GM19468 (cell line): ENCODE measurements around the gene CMTM8.
A peak's percentile ranks its signal among the peaks of the same experiment; 100 is the strongest.
"Not testable (repeated sequence)": the region's sequence is repeated elsewhere in the genome, so short reads cannot be mapped to it uniquely, and the experiment has no call there.

Experiments
- ATAC-seq: cut with Tn5 transposase; IDR thresholded peaks from one replicate; pipeline ENCODE4 v1.9.1; 2021; ENCODE audit warnings: mild to moderate bottlenecking, moderate library complexity, moderate number of reproducible peaks; ENCODE audit not compliant: unreplicated experiment; ENCODE audit errors: extremely low read depth

CMTM8 gene

GRCh38 chr3:32371461-32372212 is 133.2 kb downstream of the CMTM8 start:
- no peak for ATAC-seq

- no peak for ATAC-seq
Measured at GRCh38 chr3:32372213-32372490, 133.7 kb downstream of the CMTM8 start.

- ATAC-seq, result no peak
Measured at GRCh38 chr3:32373276-32373675, 134.8 kb downstream of the CMTM8 start.

- no peak for ATAC-seq
Measured at GRCh38 chr3:32373844-32374243, 135.4 kb downstream of the CMTM8 start.

GRCh38 chr3:32374788-32375595 is 136.5 kb downstream of the CMTM8 start:
- ATAC-seq, result no peak

- ATAC-seq, result no peak
Measured at GRCh38 chr3:32375596-32375930, 137.1 kb downstream of the CMTM8 start.

- no peak for ATAC-seq
Measured at GRCh38 chr3:32376115-32376514, 137.6 kb downstream of the CMTM8 start.

GRCh38 chr3:32379831-32380500 is 141.5 kb downstream of the CMTM8 start:
- ATAC-seq, result no peak

- ATAC-seq, result no peak
Measured at GRCh38 chr3:32381922-32382321, 143.4 kb downstream of the CMTM8 start.

- no peak for ATAC-seq
Measured at GRCh38 chr3:32383136-32383711, 144.7 kb downstream of the CMTM8 start.

GRCh38 chr3:32384938-32385337 is 146.5 kb downstream of the CMTM8 start:
- no peak for ATAC-seq

- no peak for ATAC-seq
Measured at GRCh38 chr3:32387512-32387911, 149.0 kb downstream of the CMTM8 start.

GRCh38 chr3:32389577-32389976 is 151.1 kb downstream of the CMTM8 start:
- ATAC-seq, result not testable (repeated sequence)

- peak; percentile 51 for ATAC-seq
Measured at GRCh38 chr3:32391643-32392535, 153.4 kb downstream of the CMTM8 start, which contains the start of gene CMTM7. CMTM7 (plus strand) TSS chr3:32391853; CDS start chr3:32391907, 54 bp downstream.

GRCh38 chr3:32392536-32393302 is 154.2 kb downstream of the CMTM8 start:
- ATAC-seq, result no peak

- ATAC-seq, result no peak
Measured at GRCh38 chr3:32395496-32395895, 157.0 kb downstream of the CMTM8 start.

GRCh38 chr3:32397941-32398340 is 159.5 kb downstream of the CMTM8 start:
- ATAC-seq, result no peak

GRCh38 chr3:32398531-32398930 is 160.1 kb downstream of the CMTM8 start:
- ATAC-seq, result no peak

- ATAC-seq, result no peak
Measured at GRCh38 chr3:32399030-32399620, 160.6 kb downstream of the CMTM8 start.
